ENCODE measurements around the gene CRTC1.
A peak's percentile ranks its signal among the peaks of the same experiment; 100 is the strongest.

The CRTC1 gene

DNA sequence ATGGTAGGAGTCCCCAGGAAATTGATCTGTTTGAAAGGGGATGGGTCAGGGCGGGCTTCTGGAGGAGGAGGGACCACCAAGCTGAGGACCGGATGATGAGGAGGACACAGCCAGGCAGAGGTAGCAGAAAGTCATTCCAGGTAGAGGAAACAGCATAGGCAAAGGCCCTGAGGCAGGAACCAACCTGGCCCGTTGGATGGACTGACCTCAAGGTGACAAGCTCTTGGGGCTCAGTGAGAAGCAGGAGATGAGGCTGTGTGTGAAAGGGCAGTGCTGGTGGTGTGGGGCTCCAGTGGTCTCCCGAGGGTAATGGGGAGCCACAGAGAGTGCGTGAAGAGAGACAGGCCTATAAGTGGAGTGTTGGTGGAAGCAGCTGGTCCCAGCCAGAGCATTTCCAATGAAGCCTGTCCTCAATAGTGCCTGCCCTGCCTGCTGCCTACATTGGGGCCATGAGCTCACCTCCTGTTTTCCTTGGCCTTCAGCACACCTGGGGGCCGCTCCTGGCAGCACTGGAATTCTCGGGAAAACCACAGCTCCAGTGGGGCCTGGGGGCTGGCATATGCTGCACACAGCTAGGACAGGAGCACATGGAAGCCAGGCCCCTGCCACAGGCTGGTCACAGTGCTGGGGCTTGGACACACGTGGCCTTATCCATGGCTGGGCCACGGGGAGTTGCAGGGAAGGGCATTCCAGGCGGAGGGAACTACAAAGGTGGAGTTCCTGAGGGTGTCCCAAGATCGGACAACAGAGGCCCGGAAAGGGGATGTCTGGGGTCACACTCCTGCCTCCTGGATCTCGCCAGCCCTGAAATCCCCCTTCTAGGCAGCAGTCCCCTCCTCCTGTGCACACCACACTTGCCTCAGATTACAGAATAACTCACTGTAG, 109.9 kb downstream of the CRTC1 start:
- DNase-seq (ENCODE audit: low read depth), result no peak
- no peak overlapping the region for H3K4me3 ChIP-seq (ENCODE audit: low read length)
- TF ChIP-seq, protein P1, sequence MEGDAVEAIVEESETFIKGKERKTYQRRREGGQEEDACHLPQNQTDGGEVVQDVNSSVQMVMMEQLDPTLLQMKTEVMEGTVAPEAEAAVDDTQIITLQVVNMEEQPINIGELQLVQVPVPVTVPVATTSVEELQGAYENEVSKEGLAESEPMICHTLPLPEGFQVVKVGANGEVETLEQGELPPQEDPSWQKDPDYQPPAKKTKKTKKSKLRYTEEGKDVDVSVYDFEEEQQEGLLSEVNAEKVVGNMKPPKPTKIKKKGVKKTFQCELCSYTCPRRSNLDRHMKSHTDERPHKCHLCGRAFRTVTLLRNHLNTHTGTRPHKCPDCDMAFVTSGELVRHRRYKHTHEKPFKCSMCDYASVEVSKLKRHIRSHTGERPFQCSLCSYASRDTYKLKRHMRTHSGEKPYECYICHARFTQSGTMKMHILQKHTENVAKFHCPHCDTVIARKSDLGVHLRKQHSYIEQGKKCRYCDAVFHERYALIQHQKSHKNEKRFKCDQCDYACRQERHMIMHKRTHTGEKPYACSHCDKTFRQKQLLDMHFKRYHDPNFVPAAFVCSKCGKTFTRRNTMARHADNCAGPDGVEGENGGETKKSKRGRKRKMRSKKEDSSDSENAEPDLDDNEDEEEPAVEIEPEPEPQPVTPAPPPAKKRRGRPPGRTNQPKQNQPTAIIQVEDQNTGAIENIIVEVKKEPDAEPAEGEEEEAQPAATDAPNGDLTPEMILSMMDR (IDR thresholded peaks at IDR 0.05; ENCODE audit: insufficient read depth, low read depth, low read length, missing control alignments), result no peak

GRCh38 chr19:18794029-18794313, 110.5 kb downstream of the CRTC1 start:
- DNase-seq (ENCODE audit: low read depth), result no peak
- TF ChIP-seq, protein P1 (IDR thresholded peaks at IDR 0.05; ENCODE audit: insufficient read depth, low read depth, low read length, missing control alignments), result no peak
- H3K4me3 ChIP-seq (ENCODE audit: low read length), result no peak overlapping the region

DNA sequence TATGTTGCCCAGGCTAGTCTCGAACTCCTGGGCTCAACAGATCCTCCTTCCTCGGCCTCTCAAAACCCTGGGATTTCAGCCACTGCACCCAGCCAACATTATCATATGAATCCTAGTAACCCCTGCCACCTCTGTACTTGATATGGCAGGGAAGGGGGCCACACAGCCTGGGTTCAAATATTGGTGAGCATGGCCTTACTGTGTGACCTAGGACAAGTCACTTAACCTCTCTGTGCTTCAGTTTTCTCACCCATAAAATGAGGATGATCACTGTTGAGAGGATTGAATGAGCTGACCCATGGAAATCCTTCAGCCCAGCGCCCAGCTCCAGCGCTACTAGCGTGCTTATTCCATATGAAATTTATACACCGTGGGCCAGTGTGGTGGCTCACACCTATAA, 111.2 kb downstream of the CRTC1 start:
- no peak overlapping the region for H3K4me3 ChIP-seq (ENCODE audit: low read length)
- DNase-seq (ENCODE audit: low read depth), result no peak
- TF ChIP-seq, protein P1 (IDR thresholded peaks at IDR 0.05; ENCODE audit: insufficient read depth, low read depth, low read length, missing control alignments), result no peak

- TF ChIP-seq, protein P1 (IDR thresholded peaks at IDR 0.05; ENCODE audit: insufficient read depth, low read depth, low read length, missing control alignments), result no peak
- H3K4me3 ChIP-seq (ENCODE audit: low read length), result no peak overlapping the region
- peak; percentile 58 for DNase-seq (ENCODE audit: low read depth)
Measured at GRCh38 chr19:18795540-18795939, 112.1 kb downstream of the CRTC1 start.

DNA sequence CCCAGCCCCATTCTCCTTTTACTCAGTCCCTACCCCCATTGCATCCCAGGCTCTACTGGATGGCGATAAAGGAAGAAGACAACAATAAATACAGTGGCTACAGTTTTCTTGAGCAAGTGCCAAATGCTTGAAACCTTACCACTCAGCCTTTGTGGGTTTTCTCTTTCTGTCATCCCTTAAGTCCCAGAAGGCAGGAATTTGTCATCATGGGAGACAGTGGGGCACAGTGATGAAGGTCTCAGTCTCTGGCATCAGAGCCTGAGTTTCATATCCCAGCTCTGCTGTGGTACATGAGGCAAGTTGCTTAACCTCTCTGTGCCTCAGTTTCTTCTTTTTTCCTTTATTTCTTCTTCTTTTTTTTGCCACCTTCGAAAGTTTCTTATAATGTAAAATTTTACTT, 112.8 kb downstream of the CRTC1 start:
- TF ChIP-seq, protein P1 (IDR thresholded peaks at IDR 0.05; ENCODE audit: insufficient read depth, low read depth, low read length, missing control alignments), result no peak
- no peak overlapping the region for H3K4me3 ChIP-seq (ENCODE audit: low read length)
- no peak for DNase-seq (ENCODE audit: low read depth)

- TF ChIP-seq, protein P1 (IDR thresholded peaks at IDR 0.05; ENCODE audit: insufficient read depth, low read depth, low read length, missing control alignments), result no peak
- no peak overlapping the region for H3K4me3 ChIP-seq (ENCODE audit: low read length)
Measured at GRCh38 chr19:18798384-18799352, 115.2 kb downstream of the CRTC1 start.

More at GRCh38 chr19:18798384-18799352, 115.2 kb downstream of the CRTC1 start:
- no peak for DNase-seq (ENCODE audit: low read depth)

Measured in epithelial cell of esophagus (primary cell).